Measurements from ENCODE around the gene PPBP. TPM values are rescaled to one million over a fixed set of nuclear protein-coding genes. Genes with fewer than 3 reads are reported as not detected.

Gene PPBP
- 0.38 to 0.45 TPM in 2 of 5 replicates, not detected in the others for total RNA-seq (2022; extraction: Qiagen RNA extraction; ENCODE audit: low read depth)

GRCh38 chr4:73988061-73988460, at the start of gene PPBP:
Gene PPBP (minus strand): TSS chr4:73988190. CDS start chr4:73988103, 87 bp downstream.

GRCh38 chr4:73998040-73999011, 10.3 kb upstream of the PPBP start, which contains the start of gene CXCL5:
Gene CXCL5 (minus strand): TSS chr4:73998677. CDS start chr4:73998581, 96 bp downstream.

Other genes starting within 250 kb of the PPBP start
- 6.7 to 11.2 TPM (median 8.1 TPM) in 5 replicates for gene CXCL8, start 247.6 kb downstream of the PPBP start, total RNA-seq (2022; extraction: Qiagen RNA extraction; ENCODE audit: low read depth)
- gene CXCL6, start 151.5 kb downstream of the PPBP start, total RNA-seq (2022; extraction: Qiagen RNA extraction; ENCODE audit: low read depth): not detected in 5 replicates
- gene PF4V1, start 134.9 kb downstream of the PPBP start, total RNA-seq (2022; extraction: Qiagen RNA extraction; ENCODE audit: low read depth): not detected in 5 replicates
- gene CXCL1, start 118.8 kb downstream of the PPBP start, total RNA-seq (2022; extraction: Qiagen RNA extraction; ENCODE audit: low read depth): 8.2 to 9.5 TPM (median 9.2 TPM) in 5 replicates
- 0.56 to 1.6 TPM (median 1.5 TPM) in 5 replicates for gene PF4, start 6.2 kb downstream of the PPBP start, total RNA-seq (2022; extraction: Qiagen RNA extraction; ENCODE audit: low read depth)
- gene CXCL5, start 10.5 kb upstream of the PPBP start, total RNA-seq (2022; extraction: Qiagen RNA extraction; ENCODE audit: low read depth): 27.7 to 36.9 TPM (median 34.8 TPM) in 5 replicates
- 3.3 to 4.4 TPM (median 4.0 TPM) in 5 replicates for gene CXCL3, start 50.5 kb upstream of the PPBP start, total RNA-seq (2022; extraction: Qiagen RNA extraction; ENCODE audit: low read depth)
- 13.6 to 20.4 TPM (median 16.7 TPM) in 5 replicates for gene CXCL2, start 111.0 kb upstream of the PPBP start, total RNA-seq (2022; extraction: Qiagen RNA extraction; ENCODE audit: low read depth)
- 10.1 to 10.6 TPM (median 10.2 TPM) in 5 replicates for gene MTHFD2L, start 169.9 kb upstream of the PPBP start, total RNA-seq (2022; extraction: Qiagen RNA extraction; ENCODE audit: low read depth)

Measured in A549 treated with GW870086 at 1 μM for 4 hours (cell line).